ENCODE results near the gene DTNB.

The DTNB gene

DNA sequence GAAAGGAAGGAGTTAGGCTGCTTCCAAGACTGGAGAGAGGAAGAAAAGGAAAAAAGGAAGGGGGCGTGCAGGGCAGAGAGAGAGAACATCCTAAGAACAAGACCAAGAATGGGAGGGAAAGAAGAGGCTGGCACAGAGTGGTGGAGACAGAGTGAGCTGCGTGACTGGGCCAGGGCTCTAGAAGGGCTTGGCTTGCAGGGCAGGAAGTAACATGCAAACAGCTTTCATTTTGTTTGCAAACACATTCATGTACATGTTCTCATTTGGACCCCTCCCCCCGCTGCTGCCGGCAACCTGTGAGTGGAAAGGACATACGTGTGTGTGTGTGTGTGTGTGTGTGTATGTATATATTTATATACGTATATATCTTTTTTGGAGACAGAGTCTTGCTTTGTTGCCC, 284.9 kb downstream of the DTNB start:
- TF ChIP-seq POLR2AphosphoS5 (IDR thresholded peaks at IDR 0.05; ENCODE audit: low read depth, low read length) (no peak), SIN3A (IDR thresholded peaks at IDR 0.05; ENCODE audit: borderline replicate concordance, insufficient read depth, low read length) (no peak)
- TF ChIP-seq, protein P1, sequence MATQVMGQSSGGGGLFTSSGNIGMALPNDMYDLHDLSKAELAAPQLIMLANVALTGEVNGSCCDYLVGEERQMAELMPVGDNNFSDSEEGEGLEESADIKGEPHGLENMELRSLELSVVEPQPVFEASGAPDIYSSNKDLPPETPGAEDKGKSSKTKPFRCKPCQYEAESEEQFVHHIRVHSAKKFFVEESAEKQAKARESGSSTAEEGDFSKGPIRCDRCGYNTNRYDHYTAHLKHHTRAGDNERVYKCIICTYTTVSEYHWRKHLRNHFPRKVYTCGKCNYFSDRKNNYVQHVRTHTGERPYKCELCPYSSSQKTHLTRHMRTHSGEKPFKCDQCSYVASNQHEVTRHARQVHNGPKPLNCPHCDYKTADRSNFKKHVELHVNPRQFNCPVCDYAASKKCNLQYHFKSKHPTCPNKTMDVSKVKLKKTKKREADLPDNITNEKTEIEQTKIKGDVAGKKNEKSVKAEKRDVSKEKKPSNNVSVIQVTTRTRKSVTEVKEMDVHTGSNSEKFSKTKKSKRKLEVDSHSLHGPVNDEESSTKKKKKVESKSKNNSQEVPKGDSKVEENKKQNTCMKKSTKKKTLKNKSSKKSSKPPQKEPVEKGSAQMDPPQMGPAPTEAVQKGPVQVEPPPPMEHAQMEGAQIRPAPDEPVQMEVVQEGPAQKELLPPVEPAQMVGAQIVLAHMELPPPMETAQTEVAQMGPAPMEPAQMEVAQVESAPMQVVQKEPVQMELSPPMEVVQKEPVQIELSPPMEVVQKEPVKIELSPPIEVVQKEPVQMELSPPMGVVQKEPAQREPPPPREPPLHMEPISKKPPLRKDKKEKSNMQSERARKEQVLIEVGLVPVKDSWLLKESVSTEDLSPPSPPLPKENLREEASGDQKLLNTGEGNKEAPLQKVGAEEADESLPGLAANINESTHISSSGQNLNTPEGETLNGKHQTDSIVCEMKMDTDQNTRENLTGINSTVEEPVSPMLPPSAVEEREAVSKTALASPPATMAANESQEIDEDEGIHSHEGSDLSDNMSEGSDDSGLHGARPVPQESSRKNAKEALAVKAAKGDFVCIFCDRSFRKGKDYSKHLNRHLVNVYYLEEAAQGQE (IDR thresholded peaks at IDR 0.05; ENCODE audit: insufficient read depth in 1 of 2, low read depth in 2 of 2, low read length in 2 of 2): no peak

DNA sequence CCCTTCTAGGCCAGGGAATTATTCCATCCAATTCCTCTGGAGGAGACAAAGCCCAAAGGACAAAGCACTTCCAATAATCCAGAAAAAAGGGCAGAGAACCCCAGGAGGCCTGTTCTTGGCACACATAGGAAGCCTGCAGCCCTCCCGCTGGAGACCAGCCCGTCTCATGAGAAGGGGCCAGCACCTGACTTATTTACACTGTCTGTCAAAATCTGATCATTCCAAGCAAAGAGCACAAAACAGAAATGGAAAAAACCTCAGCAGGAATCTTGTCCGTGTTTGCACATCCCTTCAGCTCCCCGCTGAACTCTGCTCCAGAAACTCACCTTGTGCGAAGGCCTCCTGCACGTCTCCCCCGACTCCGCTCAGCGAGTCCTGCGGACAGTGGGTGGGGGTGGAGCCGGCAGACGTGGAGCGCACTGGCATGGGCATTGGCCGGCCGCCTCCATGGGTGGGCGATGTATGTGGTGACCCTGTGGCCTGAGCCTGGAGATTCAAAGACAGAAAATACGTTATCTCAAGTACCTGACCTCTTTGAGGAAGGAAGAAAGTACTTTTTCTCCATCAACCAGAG, 285.4 kb downstream of the DTNB start:
- TF ChIP-seq SIN3A (IDR thresholded peaks at IDR 0.05; ENCODE audit: borderline replicate concordance, insufficient read depth, low read length) (no peak), FOXP2 (optimal IDR thresholded peaks at IDR 0.05; ENCODE audit: borderline replicate concordance, extremely low read depth, extremely low read length, insufficient read depth) (no peak), POLR2AphosphoS5 (IDR thresholded peaks at IDR 0.05; ENCODE audit: low read depth, low read length) (no peak), TAF1 (IDR thresholded peaks at IDR 0.05; ENCODE audit: borderline replicate concordance, insufficient read depth, low read length) (no peak)
- TF ChIP-seq, protein P1 (IDR thresholded peaks at IDR 0.05; ENCODE audit: insufficient read depth in 1 of 2, low read depth in 2 of 2, low read length in 2 of 2): no peak

DNA sequence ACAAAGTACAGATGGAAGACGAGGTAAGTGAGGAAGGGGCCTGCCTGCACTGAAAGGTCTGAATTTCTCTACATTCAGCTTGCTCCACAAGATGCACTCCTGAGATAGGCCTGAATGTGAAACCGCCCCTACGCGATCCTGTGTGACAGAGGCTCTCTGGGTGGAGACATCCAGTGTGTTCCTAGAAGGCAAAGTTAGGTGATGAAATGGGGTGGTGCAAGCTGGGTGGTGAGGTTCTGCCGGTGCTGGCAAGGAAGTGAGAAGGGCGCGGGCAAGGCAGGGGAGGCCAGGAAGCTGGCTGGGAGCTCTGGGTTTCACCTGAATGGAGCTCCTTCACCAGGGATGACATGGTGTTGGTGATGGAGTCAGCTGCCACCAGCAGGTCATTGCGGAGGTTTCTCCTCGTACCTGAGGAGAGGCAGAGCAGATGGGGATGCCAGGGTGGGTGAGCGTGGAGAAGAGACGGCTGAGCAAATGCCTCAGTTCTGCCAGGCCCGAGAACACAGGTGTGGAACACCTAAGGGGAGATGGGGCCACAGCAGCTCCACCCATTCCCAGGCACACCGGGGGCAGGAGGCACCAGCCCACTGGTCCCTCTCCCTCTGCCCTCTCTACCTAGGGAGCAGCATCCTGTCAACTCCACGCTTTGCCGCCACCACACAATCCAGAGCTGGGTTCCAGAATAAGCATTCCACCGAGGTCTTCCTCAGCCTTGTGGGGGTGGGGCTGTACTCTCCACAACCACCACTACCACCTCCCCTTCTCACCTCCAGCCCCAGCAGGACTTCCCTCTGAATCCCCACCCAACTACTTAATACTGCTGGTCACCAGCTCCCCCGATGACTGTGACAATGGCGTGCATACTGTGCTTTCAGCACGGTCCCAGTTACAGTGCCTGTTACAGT, 286.2 kb downstream of the DTNB start:
- TF ChIP-seq SIN3A (IDR thresholded peaks at IDR 0.05; ENCODE audit: borderline replicate concordance, insufficient read depth, low read length) (no peak), POLR2AphosphoS5 (IDR thresholded peaks at IDR 0.05; ENCODE audit: low read depth, low read length) (no peak), TAF1 (IDR thresholded peaks at IDR 0.05; ENCODE audit: borderline replicate concordance, insufficient read depth, low read length) (no peak), FOXP2 (optimal IDR thresholded peaks at IDR 0.05; ENCODE audit: borderline replicate concordance, extremely low read depth, extremely low read length, insufficient read depth) (no peak)
- TF ChIP-seq, protein P1 (IDR thresholded peaks at IDR 0.05; ENCODE audit: insufficient read depth in 1 of 2, low read depth in 2 of 2, low read length in 2 of 2): no peak

DNA sequence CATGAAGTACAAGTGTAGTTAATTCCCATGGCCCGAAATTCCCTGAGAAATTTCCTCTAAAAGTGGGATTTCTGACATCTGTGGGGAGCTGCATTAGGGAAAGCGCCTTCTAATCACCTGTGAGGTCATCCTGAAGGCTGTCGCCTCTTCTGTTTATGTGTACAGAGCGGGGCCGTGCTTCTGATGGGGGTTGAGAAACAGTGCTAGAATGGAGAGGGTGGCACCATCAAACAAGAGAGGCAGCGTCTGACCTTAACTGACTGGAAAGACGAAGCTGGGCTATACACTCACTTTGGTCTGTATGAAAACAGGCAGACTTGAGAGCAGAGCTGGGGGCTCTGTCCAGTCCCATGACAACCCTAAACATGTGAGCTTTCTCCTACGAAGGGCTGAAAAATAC, 287.5 kb downstream of the DTNB start:
- TF ChIP-seq FOXP2 (optimal IDR thresholded peaks at IDR 0.05; ENCODE audit: borderline replicate concordance, extremely low read depth, extremely low read length, insufficient read depth): no peak
- no peak for TF ChIP-seq TAF1 (IDR thresholded peaks at IDR 0.05; ENCODE audit: borderline replicate concordance, insufficient read depth, low read length)
- TF ChIP-seq POLR2AphosphoS5 (IDR thresholded peaks at IDR 0.05; ENCODE audit: low read depth, low read length): no peak
- TF ChIP-seq SIN3A (IDR thresholded peaks at IDR 0.05; ENCODE audit: borderline replicate concordance, insufficient read depth, low read length): no peak
- TF ChIP-seq, protein P1 (IDR thresholded peaks at IDR 0.05; ENCODE audit: insufficient read depth in 1 of 2, low read depth in 2 of 2, low read length in 2 of 2): no peak

All from PFSK-1 (cell line).